SK-N-MC (cell line): ENCODE data around the gene SLC4A1AP.

Source experiments
- EZH2 ChIP-seq: fragments of 200-600 bp; sonication (generic); IDR thresholded peaks from one replicate; pipeline ENCODE4 v1.6.1; 2017; ENCODE audit warnings: antibody characterized with exemption
- POLR2AphosphoS5 ChIP-seq: IDR thresholded peaks from 2 replicates; pipeline ENCODE4 v1.6.1; 2012; ENCODE audit warnings: mild to moderate bottlenecking, low read depth, low read length, borderline replicate concordance

- TF ChIP-seq EZH2 (no peak), POLR2AphosphoS5 (no peak)
These were observed 19.8 kb downstream of the SLC4A1AP start for GRCh38 chr2:27683390-27684071.
